Spleen (tissue), 11 donors: Measurements from ENCODE around the gene FAM20C. TPM values are rescaled to one million over a fixed set of nuclear protein-coding genes. Genes with fewer than 3 reads are reported as not detected.

Experiments
- DNase-seq: peaks from one replicate; pipeline ENCODE4 v3.0.0-alpha.2; 2020
- H3K27ac ChIP-seq, 8 donors: fragments of 200-600 bp; sonication (generic) in 7 of 8; 1 replicate in 4 of 8; 2 replicates in 4 of 8; pipeline versions ENCODE4 v1.5.0 to v1.8.0; 2016 to 2021; ENCODE audit warnings: inconsistent platforms in 4 of 8, mild to moderate bottlenecking in 4 of 8, moderate library complexity in 1 of 8
- H3K27me3 ChIP-seq, 7 donors: fragments of 200-600 bp; sonication (generic) in 6 of 7; replicated peaks in 1 of 7; 1 replicate in 4 of 7; 2 replicates in 3 of 7; pipeline versions ENCODE4 v1.5.0 to v1.8.0; 2016 to 2021; ENCODE audit warnings: inconsistent platforms in 3 of 7, mild to moderate bottlenecking in 1 of 7
- H3K36me3 ChIP-seq, 6 donors: fragments of 200-600 bp; sonication (generic) in 5 of 6; 1 replicate in 4 of 6; 2 replicates in 2 of 6; pipeline versions ENCODE4 v1.5.0 to v1.8.0; 2016 to 2021; ENCODE audit warnings: inconsistent platforms in 2 of 6
- H3K4me1 ChIP-seq, 6 donors: fragments of 200-600 bp; sonication (generic) in 5 of 6; 1 replicate in 3 of 6; 2 replicates in 3 of 6; pipeline versions ENCODE4 v1.5.0 to v1.8.0; 2016 to 2021; ENCODE audit warnings: inconsistent platforms in 3 of 6
- H3K4me3 ChIP-seq, 8 donors: fragments of 200-600 bp; sonication (generic) in 7 of 8; 1 replicate in 4 of 8; 2 replicates in 4 of 8; pipeline versions ENCODE4 v1.5.0 to v1.8.0; 2016 to 2021; ENCODE audit warnings: inconsistent platforms in 4 of 8, mild to moderate bottlenecking in 4 of 8, moderate library complexity in 2 of 8
- H3K9me3 ChIP-seq, 8 donors: fragments of 200-600 bp; sonication (generic) in 7 of 8; 1 replicate in 4 of 8; 2 replicates in 4 of 8; pipeline versions ENCODE4 v1.5.0 to v1.8.0; 2016 to 2021; ENCODE audit warnings: inconsistent platforms in 4 of 8
- CTCF ChIP-seq, 11 experiments: fragments of 200-600 bp in 7 of 11; fragments of 450-650 bp in 4 of 11; sonication (generic) in 4 of 11; IDR thresholded peaks in 8 of 11; conservative IDR thresholded peaks in 3 of 11; 1 replicate in 7 of 11; 2 replicates in 4 of 11; pipeline versions ENCODE4 v1.4.0 to v1.8.0; 2016 to 2021; ENCODE audit warnings: antibody characterized with exemption in 11 of 11, inconsistent platforms in 4 of 11, mild to moderate bottlenecking in 1 of 11
- POLR2A ChIP-seq, 3 donors: fragments of 450-650 bp; IDR thresholded peaks; one replicate each; pipeline ENCODE4 v1.5.1; 2017; ENCODE audit warnings: antibody characterized with exemption in 3 of 3, mild to moderate bottlenecking in 1 of 3
- POLR2AphosphoS5 ChIP-seq, 3 donors: sonication (generic); formaldehyde crosslinking; IDR thresholded peaks; one replicate each; pipeline ENCODE4 v1.5.1; 2017; ENCODE audit warnings: antibody characterized with exemption in 3 of 3
- WGBS, 5 donors: extraction: QIAGEN DNeasy Blood & Tissue Kit in 3 of 5; methylation state at CpG; one replicate each; pipeline versions ENCODE4 v1.1.5 to v1.1.7; 2013 to 2018; 5-methylcytosine and 5-hydroxymethylcytosine counted together
- intact Hi-C: fragments of 100-400 bp; cut with DNase I; formaldehyde crosslinking; loops from one replicate; pipeline ENCODE4 v1.15.0; 2023; ENCODE audit warnings: low total_unique reads
- polyA plus RNA-seq, 3 donors: library from polyadenylated mRNA; stranded (reverse); fragments of 200-250 nt; gene quantifications; one replicate each; pipeline ENCODE4 v1.2.1, GENCODE V29; 2013
- total RNA-seq, 7 donors: library from RNA; depleted of rRNA in 3 of 7; stranded (reverse); fragments of >200 nt in 3 of 7; fragmentation: NEBNext Ultra II Directional in 4 of 7; extraction: Animal tissue kit (Norgen Biotek cat#: 25700) in 4 of 7; gene quantifications; one replicate each; pipeline versions ENCODE4 v1.1.0 to v1.2.1, GENCODE V29; 2016 to 2021
- donor health status: healthy with polysubstance abuse.
- donor health status: DM: no; HTN: no; CAD: no; lungs with moderate emphysema.
- donor health status: DM: no; HTN: no; CAD: no.
- donor health status: Bipolar disorder and iron deficiency.
- donor health status: healthy.
- donor health status: DM: no; HTN: no; CAD: no.
- donor health status: DM: yes; HTN: yes; CAD: no.

The FAM20C gene
- total and polyA plus RNA-seq, 10 donors: 6.9 to 27.3 (median 14.6) TPM

GRCh38 chr7:260441-261281 is 68.3 kb downstream of the FAM20C start:
- H3K27me3 ChIP-seq: no peaks in the 10 kb centered on the region
- no peak overlapping the region for H3K27ac ChIP-seq
- intact Hi-C loops: no loop called here
- DNase-seq: peak; percentile 64
- no peak overlapping the region for H3K4me3 ChIP-seq
- WGBS, 5 donors: 91 to 95% (median 93%) methylated on average over 21 to 35 of the region's 35 CpGs
- TF ChIP-seq POLR2A (IDR thresholded peaks at IDR 0.05) (no peak), POLR2AphosphoS5 (IDR thresholded peaks at IDR 0.05) (no peak), CTCF (IDR thresholded peaks at IDR 0.05 in 8 of 11, conservative IDR thresholded peaks at IDR 0.05 in 3 of 11) (no peak)
- H3K9me3 ChIP-seq: peaks cover 0 to 33% (median 16%) of the 10 kb centered on the region in 8 donors
- peaks cover 0 to 48% (median 14%) of the 10 kb centered on the region in 6 donors for H3K36me3 ChIP-seq
- H3K4me1 ChIP-seq: peaks cover 0 to 9% (median 0%) of the 10 kb centered on the region in 6 donors

GRCh38 chr7:261341-262250 is 69.2 kb downstream of the FAM20C start:
- TF ChIP-seq POLR2A (IDR thresholded peaks at IDR 0.05) (no peak), CTCF (IDR thresholded peaks at IDR 0.05 in 8 of 11, conservative IDR thresholded peaks at IDR 0.05 in 3 of 11) (no peak), POLR2AphosphoS5 (IDR thresholded peaks at IDR 0.05) (no peak)
- no peak overlapping the region for H3K27ac ChIP-seq
- H3K4me3 ChIP-seq: no peak overlapping the region
- peaks cover 0 to 9% (median 0%) of the 10 kb centered on the region in 6 donors for H3K4me1 ChIP-seq
- H3K27me3 ChIP-seq: no peaks in the 10 kb centered on the region
- peaks cover 0 to 34% (median 16%) of the 10 kb centered on the region in 8 donors for H3K9me3 ChIP-seq
- peak; percentile 62 for DNase-seq
- intact Hi-C loops: no loop called here
- H3K36me3 ChIP-seq: peaks cover 0 to 38% (median 9%) of the 10 kb centered on the region in 6 donors
- 90 to 95% (median 93%) methylated on average over 26 to 32 of the region's 32 CpGs for WGBS, 5 donors

GRCh38 chr7:262251-262572 is 69.8 kb downstream of the FAM20C start:
- TF ChIP-seq POLR2AphosphoS5 (IDR thresholded peaks at IDR 0.05) (no peak), POLR2A (IDR thresholded peaks at IDR 0.05) (no peak), CTCF (IDR thresholded peaks at IDR 0.05 in 8 of 11, conservative IDR thresholded peaks at IDR 0.05 in 3 of 11) (no peak)
- Histone ChIP-seq H3K27ac (no peak overlapping the region), H3K4me1 (peaks cover 0 to 9% (median 0%) of the 10 kb centered on the region in 6 donors), H3K27me3 (no peaks in the 10 kb centered on the region), H3K36me3 (peaks cover 0 to 32% (median 8%) of the 10 kb centered on the region in 6 donors), H3K9me3 (peaks cover 0 to 36% (median 16%) of the 10 kb centered on the region in 8 donors), H3K4me3 (no peak overlapping the region)
- intact Hi-C loops: no loop called here
- 93 to 98% (median 96%) methylated on average over 9 of the region's 9 CpGs for WGBS, 5 donors
- DNase-seq: peak; percentile 34
